GM18520 (cell line): Measurements from ENCODE around the gene TAS2R13.

Experiments used
- ATAC-seq: cut with Tn5 transposase; IDR thresholded peaks from one replicate; pipeline ENCODE4 v1.9.1; 2021; ENCODE audit not compliant: unreplicated experiment

TAS2R13 gene

DNA sequence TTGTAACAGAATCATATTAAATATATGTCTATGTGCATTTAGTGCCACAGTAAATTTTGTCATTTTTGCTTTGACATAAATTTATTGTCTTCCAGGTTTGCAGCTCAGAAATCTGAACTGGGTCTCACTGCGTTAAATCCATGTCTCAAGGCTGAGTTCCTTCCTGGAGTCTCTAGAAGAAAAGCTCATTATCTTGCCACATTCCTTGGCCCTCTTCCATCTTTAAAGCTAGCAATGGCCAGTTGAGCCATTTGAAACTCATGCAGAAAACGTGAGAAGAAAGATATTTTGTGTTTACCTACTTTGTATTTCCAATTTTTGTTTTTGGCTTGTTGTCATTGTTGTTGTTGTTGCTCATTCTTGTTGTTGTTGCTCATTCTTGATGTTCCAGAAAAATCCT is 36.0 kb downstream of the TAS2R13 start:
- no peak for ATAC-seq

GRCh38 chr12:10867381-10867780 is 42.0 kb downstream of the TAS2R13 start:
- ATAC-seq = no peak

- no peak for ATAC-seq
Measured at GRCh38 chr12:10863512-10864218, 45.7 kb downstream of the TAS2R13 start.

DNA sequence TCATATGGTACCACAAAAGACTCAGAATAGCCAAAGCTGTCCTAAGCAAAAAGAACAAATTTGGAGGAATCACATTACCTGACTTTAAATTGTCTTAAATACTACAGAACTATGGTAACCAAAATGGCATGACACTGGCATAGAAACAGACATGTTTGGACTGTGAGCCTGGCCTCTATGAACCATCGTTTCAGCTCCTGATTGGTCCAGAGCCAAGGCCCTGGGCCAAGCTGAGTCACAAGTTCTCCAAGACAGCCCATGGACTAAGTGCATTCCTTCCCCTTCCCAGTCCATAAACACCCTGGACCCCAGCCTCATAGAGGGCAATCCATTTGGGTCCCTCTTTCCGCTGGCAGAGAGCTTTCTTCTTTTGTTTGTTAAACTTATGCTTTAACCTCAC is 48.0 kb downstream of the TAS2R13 start:
- ATAC-seq = no peak
